Measurements from ENCODE around the gene WASHC1.
"Not testable (repeated sequence)": the region's sequence is repeated elsewhere in the genome, so short reads cannot be mapped to it uniquely, and the experiment has no call there.

Gene WASHC1, protein sequence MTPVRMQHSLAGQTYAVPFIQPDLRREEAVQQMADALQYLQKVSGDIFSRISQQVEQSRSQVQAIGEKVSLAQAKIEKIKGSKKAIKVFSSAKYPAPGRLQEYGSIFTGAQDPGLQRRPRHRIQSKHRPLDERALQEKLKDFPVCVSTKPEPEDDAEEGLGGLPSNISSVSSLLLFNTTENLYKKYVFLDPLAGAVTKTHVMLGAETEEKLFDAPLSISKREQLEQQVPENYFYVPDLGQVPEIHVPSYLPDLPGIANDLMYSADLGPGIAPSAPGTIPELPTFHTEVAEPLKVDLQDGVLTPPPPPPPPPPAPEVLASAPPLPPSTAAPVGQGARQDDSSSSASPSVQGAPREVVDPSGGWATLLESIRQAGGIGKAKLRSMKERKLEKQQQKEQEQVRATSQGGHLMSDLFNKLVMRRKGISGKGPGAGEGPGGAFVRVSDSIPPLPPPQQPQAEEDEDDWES

DNA sequence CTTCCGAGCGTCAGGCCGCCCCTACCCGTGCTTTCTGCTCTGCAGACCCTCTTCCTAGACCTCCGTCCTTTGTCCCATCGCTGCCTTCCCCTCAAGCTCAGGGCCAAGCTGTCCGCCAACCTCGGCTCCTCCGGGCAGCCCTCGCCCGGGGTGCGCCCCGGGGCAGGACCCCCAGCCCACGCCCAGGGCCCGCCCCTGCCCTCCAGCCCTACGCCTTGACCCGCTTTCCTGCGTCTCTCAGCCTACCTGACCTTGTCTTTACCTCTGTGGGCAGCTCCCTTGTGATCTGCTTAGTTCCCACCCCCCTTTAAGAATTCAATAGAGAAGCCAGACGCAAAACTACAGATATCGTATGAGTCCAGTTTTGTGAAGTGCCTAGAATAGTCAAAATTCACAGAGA lies at the start of gene WASHC1:
WASHC1 (minus strand) TSS at position 101 of the 400 bp plus-strand sequence. CDS start 4,457 bp downstream, outside the sequence.
- not testable (repeated sequence) for DNase-seq (ENCODE audit: low read depth)

- DNase-seq (ENCODE audit: low read depth): not testable (repeated sequence)
Observed at GRCh38 chr9:78333-78732, 49.1 kb upstream of the WASHC1 start.

- not testable (repeated sequence) for DNase-seq (ENCODE audit: low read depth)
Observed at GRCh38 chr9:76389-76788, 47.1 kb upstream of the WASHC1 start.

DNA sequence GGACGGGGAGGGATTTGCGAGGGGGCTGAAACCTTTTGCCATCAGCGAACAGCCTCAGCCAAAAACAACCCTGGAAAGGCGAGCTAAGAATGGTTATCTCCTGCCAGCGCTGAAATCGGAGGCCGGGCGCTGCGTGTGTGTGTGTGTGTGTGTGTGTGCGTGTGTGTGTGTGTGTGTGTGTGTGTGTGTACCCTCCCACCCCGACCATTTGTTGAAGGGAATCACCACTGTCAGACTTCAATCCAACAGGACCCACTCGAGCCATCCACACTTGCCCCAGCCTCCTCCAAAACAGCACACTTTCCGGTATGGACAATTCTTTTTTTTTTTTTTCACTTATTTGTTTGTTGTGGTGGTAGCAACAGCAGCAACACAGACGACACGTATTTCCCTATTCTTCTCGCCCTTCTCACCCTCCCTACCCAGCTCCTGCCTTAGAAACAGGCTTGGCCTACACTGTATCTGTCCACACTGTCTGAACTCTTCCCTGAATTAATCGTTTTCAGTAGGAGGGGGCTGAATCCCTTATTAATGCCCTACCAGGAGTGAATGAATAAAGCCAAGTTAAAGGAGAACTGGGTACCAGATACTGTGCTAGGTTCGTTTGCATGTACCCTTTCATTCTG lies 44.8 kb upstream of the WASHC1 start:
- not testable (repeated sequence) for DNase-seq (ENCODE audit: low read depth)

- not testable (repeated sequence) for DNase-seq (ENCODE audit: low read depth)
Observed at GRCh38 chr9:73076-73899, 44.0 kb upstream of the WASHC1 start.

GRCh38 chr9:63031-63629 lies 33.9 kb upstream of the WASHC1 start:
- DNase-seq (ENCODE audit: low read depth): not testable (repeated sequence)

- not testable (repeated sequence) for DNase-seq (ENCODE audit: low read depth)
Observed at GRCh38 chr9:52678-53077, 23.4 kb upstream of the WASHC1 start.

- DNase-seq (ENCODE audit: low read depth): not testable (repeated sequence)
Observed at GRCh38 chr9:48190-48842, 19.1 kb upstream of the WASHC1 start.

DNA sequence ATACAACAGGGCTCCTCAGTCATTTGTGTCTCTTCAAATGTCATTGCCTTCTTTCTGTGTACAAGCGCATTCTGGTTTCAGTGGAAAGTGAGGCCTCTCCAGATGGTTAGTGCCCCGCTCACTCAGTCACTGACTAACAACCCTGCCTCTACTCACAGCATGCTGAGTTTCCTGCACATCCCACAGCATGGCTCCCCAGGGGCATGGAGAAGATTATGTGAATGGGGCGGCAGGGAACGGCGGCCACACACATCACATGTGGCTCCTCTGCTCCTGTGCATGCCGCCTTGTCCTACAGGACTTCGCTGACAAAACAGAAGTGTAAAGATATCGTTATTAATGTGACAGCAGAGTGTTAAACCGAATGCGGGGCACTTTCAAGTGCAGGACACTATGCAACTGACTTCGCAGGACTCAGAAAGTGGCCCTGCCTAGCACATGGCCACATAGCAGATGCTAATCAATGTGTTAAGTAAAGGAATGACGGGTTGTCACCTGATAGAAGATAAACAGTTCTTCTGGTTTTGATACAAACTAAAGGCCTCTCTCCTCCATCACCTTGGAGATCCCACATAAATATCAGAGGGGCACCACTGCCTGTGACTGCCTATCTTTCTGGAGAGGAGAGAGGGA lies 17.5 kb upstream of the WASHC1 start:
- not testable (repeated sequence) for DNase-seq (ENCODE audit: low read depth)

DNA sequence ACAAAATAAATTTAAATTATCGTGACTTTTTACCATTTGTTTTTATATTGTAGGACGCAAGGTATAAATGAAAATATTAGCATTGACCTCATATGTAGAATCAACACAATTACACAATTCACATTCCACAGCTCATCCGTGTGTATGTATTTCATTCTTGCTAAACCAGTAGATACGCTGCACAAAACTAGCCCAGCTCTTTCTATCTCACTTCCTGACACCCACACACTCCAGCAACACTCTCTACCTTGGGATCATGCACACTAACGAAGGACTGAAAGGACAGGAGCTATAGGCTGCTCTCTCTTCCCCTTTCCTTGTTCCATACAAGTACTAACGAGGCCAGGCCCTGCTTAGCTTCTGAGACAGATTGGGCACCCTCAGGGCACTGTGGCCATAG lies 16.9 kb upstream of the WASHC1 start:
- not testable (repeated sequence) for DNase-seq (ENCODE audit: low read depth)

- not testable (repeated sequence) for DNase-seq (ENCODE audit: low read depth)
Observed at GRCh38 chr9:45180-45878, 16.1 kb upstream of the WASHC1 start.

GRCh38 chr9:44416-44815 lies 15.2 kb upstream of the WASHC1 start:
- not testable (repeated sequence) for DNase-seq (ENCODE audit: low read depth)

DNA sequence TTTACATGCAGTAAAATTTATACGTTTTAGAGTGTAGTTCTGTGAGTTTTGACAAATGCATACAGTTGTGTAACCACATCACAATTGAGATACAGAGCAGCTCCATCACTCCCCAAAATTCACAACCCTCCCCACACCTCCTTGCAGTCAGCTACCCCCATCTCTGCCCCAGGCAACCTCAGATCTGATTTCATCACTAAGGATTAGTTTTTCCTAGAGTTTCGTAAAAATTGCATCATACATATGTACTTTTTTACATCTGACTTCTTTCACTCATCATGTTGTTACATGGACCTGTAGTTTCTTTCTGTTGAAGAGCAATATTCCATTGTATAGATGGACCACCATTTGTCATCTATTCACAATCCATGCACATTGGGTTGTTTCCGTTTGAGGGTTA lies 14.4 kb upstream of the WASHC1 start:
- DNase-seq (ENCODE audit: low read depth): not testable (repeated sequence)

- not testable (repeated sequence) for DNase-seq (ENCODE audit: low read depth)
Observed at GRCh38 chr9:43116-43515, 13.9 kb upstream of the WASHC1 start.

DNA sequence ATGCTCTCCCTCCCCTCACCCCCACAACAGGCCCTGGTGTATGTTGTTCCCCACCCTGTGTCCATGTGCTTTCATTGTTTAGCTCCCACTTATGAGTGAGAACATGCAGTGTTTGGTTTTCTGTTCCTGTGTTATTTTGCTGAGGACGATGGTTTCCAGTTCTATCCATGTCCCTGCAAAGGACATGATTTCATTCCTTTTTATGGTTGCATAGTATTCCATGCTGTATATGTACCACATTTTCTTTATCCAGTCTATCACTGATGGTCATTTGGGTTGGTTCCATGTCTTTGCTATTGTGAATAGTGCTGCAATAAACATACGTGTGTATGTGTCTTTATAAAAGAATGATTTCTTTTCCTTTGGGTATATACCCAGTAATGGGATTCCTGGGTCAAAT lies 12.6 kb upstream of the WASHC1 start:
- DNase-seq (ENCODE audit: low read depth): not testable (repeated sequence)

DNA sequence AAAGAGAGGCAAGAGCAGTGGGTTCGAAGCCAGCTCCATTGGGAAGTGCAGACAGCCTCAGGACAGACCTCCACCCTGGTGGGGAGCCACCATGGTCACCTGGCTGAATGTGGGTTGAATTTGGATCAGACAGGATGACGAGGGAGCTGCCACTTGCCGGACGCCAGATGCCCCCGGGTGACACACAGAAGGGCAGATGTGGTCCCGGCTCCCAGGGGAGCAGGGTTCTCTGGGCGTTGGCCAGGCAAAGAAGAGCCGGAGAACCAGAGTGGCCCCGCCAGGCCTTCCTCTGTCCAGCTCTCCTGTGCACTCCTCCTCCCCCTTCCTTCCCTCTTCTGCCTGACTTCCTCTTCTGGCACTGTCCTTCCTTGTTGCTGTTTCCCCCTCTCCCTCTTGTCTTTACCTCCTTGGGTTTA lies 12.0 kb upstream of the WASHC1 start:
- not testable (repeated sequence) for DNase-seq (ENCODE audit: low read depth)

DNA sequence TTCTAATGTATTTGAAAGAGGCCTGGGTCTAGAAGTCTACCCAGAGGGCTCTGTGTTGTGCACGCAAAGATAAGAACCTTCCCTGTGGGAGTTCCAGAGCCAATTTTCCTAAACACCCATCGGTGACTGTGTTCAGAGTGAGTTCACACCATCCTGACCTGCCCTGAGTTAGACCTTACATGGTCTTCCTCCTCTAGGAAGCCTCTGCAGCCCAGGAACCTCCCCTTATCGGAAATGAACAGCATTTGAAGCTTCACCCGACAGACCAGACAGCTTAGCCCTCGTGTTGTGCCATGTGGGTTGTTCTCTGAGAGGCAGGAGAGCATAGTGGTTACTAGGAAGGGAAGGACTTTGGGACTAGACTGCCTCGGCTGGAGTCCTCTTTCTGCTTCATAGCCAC lies 3.1 kb upstream of the WASHC1 start:
- not testable (repeated sequence) for DNase-seq (ENCODE audit: low read depth)

DNA sequence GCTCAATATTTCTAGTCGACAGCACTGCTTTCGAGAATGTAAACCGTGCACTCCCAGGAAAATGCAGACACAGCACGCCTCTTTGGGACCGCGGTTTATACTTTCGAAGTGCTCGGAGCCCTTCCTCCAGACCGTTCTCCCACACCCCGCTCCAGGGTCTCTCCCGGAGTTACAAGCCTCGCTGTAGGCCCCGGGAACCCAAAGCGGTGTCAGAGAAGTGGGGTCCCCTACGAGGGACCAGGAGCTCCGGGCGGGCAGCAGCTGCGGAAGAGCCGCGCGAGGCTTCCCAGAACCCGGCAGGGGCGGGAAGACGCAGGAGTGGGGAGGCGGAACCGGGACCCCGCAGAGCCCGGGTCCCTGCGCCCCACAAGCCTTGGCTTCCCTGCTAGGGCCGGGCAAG lies 481 bp downstream of the WASHC1 start:
- not testable (repeated sequence) for DNase-seq (ENCODE audit: low read depth)

DNA sequence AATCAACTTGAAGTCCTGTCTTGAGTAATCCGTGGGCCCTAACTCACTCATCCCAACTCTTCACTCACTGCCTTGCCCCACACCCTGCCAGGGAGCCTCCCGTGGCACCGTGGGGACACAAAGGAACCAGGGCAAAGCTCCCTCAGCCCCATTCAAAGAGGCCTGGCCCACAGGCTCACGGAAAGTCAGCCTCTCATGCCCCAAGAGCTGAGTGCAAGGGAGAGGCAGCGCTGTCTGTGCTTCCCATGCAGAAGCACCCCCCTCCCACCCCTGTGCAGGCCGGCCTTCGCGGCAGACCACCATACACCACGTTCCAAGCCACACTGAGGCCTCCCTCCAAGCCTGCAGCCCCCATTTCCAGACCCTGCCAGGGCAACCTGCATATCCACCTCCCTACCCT lies 7.6 kb downstream of the WASHC1 start:
- DNase-seq (ENCODE audit: low read depth): not testable (repeated sequence)

GRCh38 chr9:16875-17274 lies 12.4 kb downstream of the WASHC1 start:
- DNase-seq (ENCODE audit: low read depth): not testable (repeated sequence)

Measured in HS-27A (cell line).